GM12878 (cell line): Measurements from ENCODE around the gene ATXN7L3B.

ENCODE experiments used
- CTCF ChIP-seq, 3 experiments: IDR thresholded peaks in 2 of 3; conservative IDR thresholded peaks in 1 of 3; 2 replicates each; pipeline ENCODE4 v1.5.1; 2011; ENCODE audit warnings: low read depth in 3 of 3, low read length in 3 of 3, mild to moderate bottlenecking in 3 of 3, control low read depth in 2 of 3, moderate library complexity in 2 of 3, inconsistent platforms in 1 of 3, mixed read lengths in 1 of 3; ENCODE audit not compliant: control insufficient read depth in 2 of 3, insufficient read depth in 1 of 3; ENCODE audit errors: extremely low read depth in 1 of 3
- RFX5 ChIP-seq: IDR thresholded peaks from 2 replicates; pipeline ENCODE4 v1.6.1; 2011; ENCODE audit warnings: low read depth, low read length, improper control_type of control experiment
- SIN3A ChIP-seq: IDR thresholded peaks from 2 replicates; pipeline ENCODE4 v1.6.1; 2012; ENCODE audit warnings: low read depth, low read length, improper control_type of control experiment
- USF2 ChIP-seq: IDR thresholded peaks from 2 replicates; pipeline ENCODE4 v1.6.1; 2011; ENCODE audit warnings: low read depth, low read length, improper control_type of control experiment, borderline replicate concordance
- TF ChIP-seq, protein P1 (sequence below): fragments of 450-650 bp; IDR thresholded peaks from 2 replicates; pipeline ENCODE4 v1.6.1; 2018; ENCODE audit warnings: mild to moderate bottlenecking, low read depth, moderate library complexity; ENCODE audit not compliant: partially characterized antibody

DNA sequence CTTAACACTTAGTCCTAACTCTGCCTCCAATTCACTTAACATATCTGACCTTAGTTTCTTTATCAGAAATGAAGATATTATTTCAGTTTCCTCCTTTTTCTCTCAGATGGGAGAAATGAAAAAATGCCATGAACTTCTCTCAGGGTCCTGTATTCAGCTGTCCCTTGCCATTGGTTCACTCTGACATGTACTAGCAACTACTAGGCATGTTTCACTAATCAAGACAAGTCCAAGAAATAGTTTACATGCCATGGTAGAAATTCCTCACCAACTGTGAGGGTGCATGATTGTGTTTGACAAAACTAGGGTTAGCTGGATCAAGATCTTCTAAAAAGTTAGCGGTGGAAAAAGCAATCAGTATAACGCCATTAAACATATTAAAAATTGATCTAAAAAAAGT is 7.0 kb upstream of the ATXN7L3B start:
- no peak for TF ChIP-seq CTCF (IDR thresholded peaks at IDR 0.05 in 2 of 3, conservative IDR thresholded peaks at IDR 0.05 in 1 of 3; ENCODE audit: control insufficient read depth in 2 of 3, extremely low read depth in 1 of 3, insufficient read depth in 1 of 3, low read depth in 3 of 3, low read length in 3 of 3)
- TF ChIP-seq RFX5: no peak
- TF ChIP-seq USF2: no peak
- TF ChIP-seq SIN3A: no peak
- TF ChIP-seq, protein P1, sequence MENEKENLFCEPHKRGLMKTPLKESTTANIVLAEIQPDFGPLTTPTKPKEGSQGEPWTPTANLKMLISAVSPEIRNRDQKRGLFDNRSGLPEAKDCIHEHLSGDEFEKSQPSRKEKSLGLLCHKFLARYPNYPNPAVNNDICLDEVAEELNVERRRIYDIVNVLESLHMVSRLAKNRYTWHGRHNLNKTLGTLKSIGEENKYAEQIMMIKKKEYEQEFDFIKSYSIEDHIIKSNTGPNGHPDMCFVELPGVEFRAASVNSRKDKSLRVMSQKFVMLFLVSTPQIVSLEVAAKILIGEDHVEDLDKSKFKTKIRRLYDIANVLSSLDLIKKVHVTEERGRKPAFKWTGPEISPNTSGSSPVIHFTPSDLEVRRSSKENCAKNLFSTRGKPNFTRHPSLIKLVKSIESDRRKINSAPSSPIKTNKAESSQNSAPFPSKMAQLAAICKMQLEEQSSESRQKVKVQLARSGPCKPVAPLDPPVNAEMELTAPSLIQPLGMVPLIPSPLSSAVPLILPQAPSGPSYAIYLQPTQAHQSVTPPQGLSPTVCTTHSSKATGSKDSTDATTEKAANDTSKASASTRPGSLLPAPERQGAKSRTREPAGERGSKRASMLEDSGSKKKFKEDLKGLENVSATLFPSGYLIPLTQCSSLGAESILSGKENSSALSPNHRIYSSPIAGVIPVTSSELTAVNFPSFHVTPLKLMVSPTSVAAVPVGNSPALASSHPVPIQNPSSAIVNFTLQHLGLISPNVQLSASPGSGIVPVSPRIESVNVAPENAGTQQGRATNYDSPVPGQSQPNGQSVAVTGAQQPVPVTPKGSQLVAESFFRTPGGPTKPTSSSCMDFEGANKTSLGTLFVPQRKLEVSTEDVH: no peak
